Osteocyte (in vitro differentiated cells): ENCODE data around the gene ACOXL. TPM values are rescaled to one million over a fixed set of nuclear protein-coding genes. Genes with fewer than 3 reads are reported as not detected.

ENCODE experiments used
- DNase-seq: peaks from one replicate; pipeline ENCODE4 v3.0.0; 2021; ENCODE audit warnings: mixed read lengths; ENCODE audit not compliant: unreplicated experiment; ENCODE audit errors: extremely low spot score
- H3K27ac Mint-ChIP-seq: one replicate; pipeline ENCODE4 v1.8.0; 2021; ENCODE audit warnings: mild to moderate bottlenecking, mixed read lengths; ENCODE audit not compliant: unreplicated experiment
- H3K27me3 Mint-ChIP-seq: one replicate; pipeline ENCODE4 v1.8.0; 2021; ENCODE audit warnings: mixed read lengths; ENCODE audit not compliant: unreplicated experiment
- H3K36me3 Mint-ChIP-seq: one replicate; pipeline ENCODE4 v1.8.0; 2021; ENCODE audit warnings: mixed read lengths; ENCODE audit not compliant: unreplicated experiment
- H3K4me1 Mint-ChIP-seq: one replicate; pipeline ENCODE4 v1.8.0; 2021; ENCODE audit warnings: mixed read lengths; ENCODE audit not compliant: unreplicated experiment
- H3K4me3 Mint-ChIP-seq: one replicate; pipeline ENCODE4 v1.8.0; 2021; ENCODE audit warnings: mild to moderate bottlenecking, moderate library complexity, mixed read lengths; ENCODE audit not compliant: unreplicated experiment
- H3K9me3 Mint-ChIP-seq: one replicate; pipeline ENCODE4 v1.8.0; 2021; ENCODE audit warnings: mixed read lengths; ENCODE audit not compliant: unreplicated experiment
- total RNA-seq: library from RNA; stranded (reverse); gene quantifications from 2 replicates; pipeline ENCODE4 v1.2.1, GENCODE V29; 2021
- TF ChIP-seq, protein P1 (sequence below): fragments of 200-600 bp; sonication (generic); IDR thresholded peaks from 2 replicates; pipeline ENCODE4 v1.5.0; 2021; ENCODE audit warnings: antibody characterized with exemption, mild to moderate bottlenecking, moderate library complexity

Gene ACOXL
- total RNA-seq, 1 donor from 2014 or later = not detected

DNA sequence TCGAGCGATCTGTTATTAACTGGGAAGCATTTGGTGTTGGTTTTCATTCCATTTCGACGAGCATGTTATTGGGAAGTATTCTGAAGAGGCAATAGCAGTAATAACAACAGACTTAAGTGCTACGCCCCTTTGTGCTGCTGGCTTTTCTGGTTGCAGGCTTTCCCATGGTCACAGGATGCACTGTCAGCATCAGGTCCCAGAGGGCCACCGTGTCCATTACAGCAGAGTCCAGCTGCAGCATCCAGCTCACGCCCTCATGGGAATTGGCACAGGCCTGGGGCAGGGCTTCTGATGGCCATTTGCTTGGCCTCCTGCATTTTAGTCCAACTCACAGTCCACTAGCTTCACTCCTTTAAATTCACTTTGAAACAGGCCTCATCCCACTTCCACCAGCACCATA is 432.7 kb downstream of the ACOXL start:
- Mint-ChIP-seq H3K4me3 (no peak overlapping the region), H3K27ac (no peak overlapping the region), H3K9me3 (no peaks in the 10 kb centered on the region), H3K36me3 (peaks cover 41% of the 10 kb centered on the region), H3K4me1 (peaks cover 45% of the 10 kb centered on the region), H3K27me3 (no peaks in the 10 kb centered on the region)
- DNase-seq = peak; percentile 74
- TF ChIP-seq, protein P1, sequence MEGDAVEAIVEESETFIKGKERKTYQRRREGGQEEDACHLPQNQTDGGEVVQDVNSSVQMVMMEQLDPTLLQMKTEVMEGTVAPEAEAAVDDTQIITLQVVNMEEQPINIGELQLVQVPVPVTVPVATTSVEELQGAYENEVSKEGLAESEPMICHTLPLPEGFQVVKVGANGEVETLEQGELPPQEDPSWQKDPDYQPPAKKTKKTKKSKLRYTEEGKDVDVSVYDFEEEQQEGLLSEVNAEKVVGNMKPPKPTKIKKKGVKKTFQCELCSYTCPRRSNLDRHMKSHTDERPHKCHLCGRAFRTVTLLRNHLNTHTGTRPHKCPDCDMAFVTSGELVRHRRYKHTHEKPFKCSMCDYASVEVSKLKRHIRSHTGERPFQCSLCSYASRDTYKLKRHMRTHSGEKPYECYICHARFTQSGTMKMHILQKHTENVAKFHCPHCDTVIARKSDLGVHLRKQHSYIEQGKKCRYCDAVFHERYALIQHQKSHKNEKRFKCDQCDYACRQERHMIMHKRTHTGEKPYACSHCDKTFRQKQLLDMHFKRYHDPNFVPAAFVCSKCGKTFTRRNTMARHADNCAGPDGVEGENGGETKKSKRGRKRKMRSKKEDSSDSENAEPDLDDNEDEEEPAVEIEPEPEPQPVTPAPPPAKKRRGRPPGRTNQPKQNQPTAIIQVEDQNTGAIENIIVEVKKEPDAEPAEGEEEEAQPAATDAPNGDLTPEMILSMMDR = no peak

DNA sequence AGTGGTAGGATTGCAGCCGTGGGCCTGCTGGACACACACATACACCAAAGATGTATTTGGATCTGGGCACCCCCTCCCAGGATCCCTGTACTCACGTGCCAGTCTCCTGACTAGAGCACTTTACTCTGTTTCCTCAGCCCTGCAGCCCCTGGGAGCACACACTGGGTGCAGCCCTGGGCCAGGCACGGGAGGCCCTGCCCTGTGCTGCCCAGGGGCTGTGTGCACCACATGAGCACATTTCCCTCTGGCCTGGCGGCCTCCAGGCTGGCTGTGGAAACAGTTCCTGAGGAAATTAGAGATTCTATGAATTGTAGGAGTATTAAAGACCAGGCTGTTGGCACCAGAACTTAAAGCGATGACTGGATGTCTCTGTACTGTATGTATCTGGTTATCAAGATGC is 433.7 kb downstream of the ACOXL start:
- Mint-ChIP-seq H3K27ac (no peak overlapping the region), H3K4me1 (peaks cover 35% of the 10 kb centered on the region), H3K9me3 (no peaks in the 10 kb centered on the region), H3K27me3 (no peaks in the 10 kb centered on the region), H3K36me3 (peaks cover 34% of the 10 kb centered on the region), H3K4me3 (no peak overlapping the region)
- TF ChIP-seq, protein P1 = no peak
- DNase-seq = peak; percentile 60

DNA sequence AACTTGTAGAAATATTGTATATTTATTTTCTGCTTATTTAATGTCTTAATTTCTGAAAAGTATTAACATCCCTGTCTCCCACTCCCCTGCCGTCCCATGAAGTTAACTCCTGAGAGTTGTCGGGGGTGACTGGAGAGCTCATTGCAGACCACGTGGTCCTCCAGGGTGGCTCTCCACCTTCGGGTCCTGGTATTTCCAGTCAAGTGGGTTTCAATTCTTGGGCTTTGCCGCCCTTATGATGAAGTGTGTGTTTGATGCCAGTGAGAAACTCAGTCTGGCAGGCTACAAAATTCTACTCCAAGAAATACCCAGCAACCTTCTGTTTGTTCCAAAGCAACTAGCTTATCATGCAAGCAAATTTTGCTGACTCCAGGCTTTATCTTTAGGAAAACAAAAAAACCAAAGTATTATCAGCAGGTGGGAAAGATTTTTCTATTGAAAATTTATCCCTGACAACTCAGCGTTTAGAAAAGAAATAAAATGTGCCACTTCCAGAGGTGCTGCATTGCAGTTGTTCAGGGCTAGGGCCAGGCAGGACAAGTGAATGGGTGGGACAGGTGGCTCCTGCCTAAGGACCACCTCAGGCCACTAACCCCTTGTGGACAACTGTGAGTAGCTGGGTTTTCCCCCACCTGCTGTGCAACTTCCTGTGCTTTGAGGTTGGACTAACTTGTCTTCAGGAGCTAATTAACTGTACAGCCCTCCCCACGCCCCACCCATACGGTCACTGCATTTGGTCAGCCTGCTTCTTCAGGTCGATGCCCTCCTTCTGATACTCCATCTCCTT is 434.9 kb downstream of the ACOXL start:
- peak; percentile 68 for DNase-seq
- Mint-ChIP-seq H3K4me3 (no peak overlapping the region), H3K27ac (no peak overlapping the region), H3K9me3 (no peaks in the 10 kb centered on the region), H3K36me3 (peaks cover 27% of the 10 kb centered on the region), H3K4me1 (peaks cover 30% of the 10 kb centered on the region), H3K27me3 (no peaks in the 10 kb centered on the region)
- TF ChIP-seq, protein P1 = no peak

DNA sequence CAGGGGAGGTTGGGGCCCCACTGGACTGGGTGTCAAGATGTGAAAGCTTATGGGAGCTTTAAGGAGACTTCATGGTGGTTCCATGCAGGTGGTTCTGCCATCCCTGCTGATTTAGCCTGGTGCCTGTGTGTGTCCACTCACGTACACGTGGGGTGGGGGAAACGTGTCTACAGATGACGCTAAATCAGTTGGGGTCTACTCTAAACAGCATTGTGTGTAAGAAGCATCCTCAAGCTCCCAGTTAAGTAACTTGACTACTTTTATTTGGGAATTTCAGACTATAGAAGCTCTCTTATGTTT is 435.4 kb downstream of the ACOXL start:
- H3K27me3 Mint-ChIP-seq = no peaks in the 10 kb centered on the region
- TF ChIP-seq, protein P1 = no peak
- DNase-seq = no peak
- H3K9me3 Mint-ChIP-seq = no peaks in the 10 kb centered on the region
- peaks cover 27% of the 10 kb centered on the region for H3K4me1 Mint-ChIP-seq
- H3K27ac Mint-ChIP-seq = no peak overlapping the region
- H3K36me3 Mint-ChIP-seq = peaks cover 24% of the 10 kb centered on the region
- no peak overlapping the region for H3K4me3 Mint-ChIP-seq

Other genes starting within 250 kb of the ACOXL start
- 14.4 and 16.0 TPM in 2 replicates for gene RGPD6, start 155.4 kb upstream of the ACOXL start, total RNA-seq
- gene BUB1, start 54.5 kb upstream of the ACOXL start, total RNA-seq = 6.4 and 7.3 TPM in 2 replicates